Stimulated activated CD4-positive, alpha-beta T cell treated with anti-CD3 and anti-CD28 coated beads, Interleukin-1b, Interleukin-23, amount 100 ng/mL, for 48 hours (primary cell): Measurements from ENCODE around the gene SOWAHA.
"Not testable (repeated sequence)": the region's sequence is repeated elsewhere in the genome, so short reads cannot be mapped to it uniquely, and the experiment has no call there.

Experiments used
- DNase-seq: peaks from one replicate; pipeline ENCODE4 v3.0.0-alpha.2; 2020

The SOWAHA gene

DNA sequence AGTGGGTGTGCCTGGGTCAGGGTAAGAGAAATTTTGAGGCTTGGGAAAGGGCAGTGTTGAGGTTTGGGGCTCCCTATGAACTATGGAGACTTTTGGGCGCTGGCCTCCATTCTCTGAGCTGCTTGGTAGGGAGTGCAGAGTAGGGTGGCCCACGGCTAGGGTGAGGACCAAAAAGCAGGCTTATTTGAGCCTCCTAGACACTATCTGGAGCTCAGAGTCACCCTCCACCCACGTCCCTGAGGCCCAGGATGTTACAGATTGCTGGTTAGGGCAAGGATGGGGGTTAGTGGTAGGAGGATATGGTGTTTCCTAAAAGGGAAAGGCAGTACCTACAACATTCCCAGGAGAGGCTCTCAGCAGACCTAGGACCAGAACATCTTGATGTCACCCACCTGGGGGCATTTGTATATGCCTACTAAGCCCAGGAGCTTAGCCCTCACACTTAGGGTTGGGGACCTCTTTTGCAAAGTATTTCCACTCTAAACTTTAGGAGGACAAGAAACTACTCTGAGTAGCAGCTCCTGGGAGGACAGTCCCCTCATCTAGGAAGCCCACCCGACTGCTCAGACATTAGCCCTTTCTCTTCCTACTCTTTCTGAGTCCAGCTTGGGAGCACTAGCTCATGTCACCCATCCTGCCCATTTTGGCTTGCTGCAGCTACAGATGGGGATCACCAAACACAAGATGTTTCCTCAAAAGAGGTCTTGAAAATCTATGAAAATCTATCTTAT is 15.0 kb downstream of the SOWAHA start:
- DNase-seq: no peak

DNA sequence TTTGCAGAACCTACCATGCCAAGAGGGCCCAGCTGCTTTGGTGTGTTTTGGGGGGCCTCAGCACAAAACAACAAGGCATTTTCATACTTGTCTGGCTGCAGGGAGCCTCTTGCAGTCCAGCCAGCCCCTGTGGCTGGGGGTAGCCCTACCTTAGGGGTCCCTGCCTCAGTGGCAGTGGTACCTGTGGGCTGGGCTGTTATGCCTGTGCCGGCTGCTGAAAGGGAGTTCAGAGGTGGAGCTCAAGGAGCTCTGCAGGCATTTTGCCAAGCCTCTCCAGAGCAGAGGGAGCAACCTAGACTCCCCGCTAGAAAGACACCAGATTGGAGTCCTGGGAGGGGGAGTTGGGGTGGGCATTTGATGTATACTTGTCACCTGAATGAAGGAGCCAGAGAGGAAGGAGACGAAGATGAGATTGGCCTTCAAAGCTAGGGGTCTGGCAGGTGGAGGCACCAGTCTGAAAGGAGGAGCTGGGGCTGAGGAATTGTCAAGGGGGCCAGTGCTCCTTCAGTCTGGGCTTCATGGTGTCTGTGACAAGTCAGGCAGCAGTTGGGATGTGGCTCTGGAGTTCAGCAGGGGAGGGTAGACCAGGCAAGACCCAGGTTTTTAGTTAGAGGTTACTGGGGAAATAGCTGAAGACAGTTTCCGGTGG is 15.9 kb downstream of the SOWAHA start:
- no peak for DNase-seq

DNA sequence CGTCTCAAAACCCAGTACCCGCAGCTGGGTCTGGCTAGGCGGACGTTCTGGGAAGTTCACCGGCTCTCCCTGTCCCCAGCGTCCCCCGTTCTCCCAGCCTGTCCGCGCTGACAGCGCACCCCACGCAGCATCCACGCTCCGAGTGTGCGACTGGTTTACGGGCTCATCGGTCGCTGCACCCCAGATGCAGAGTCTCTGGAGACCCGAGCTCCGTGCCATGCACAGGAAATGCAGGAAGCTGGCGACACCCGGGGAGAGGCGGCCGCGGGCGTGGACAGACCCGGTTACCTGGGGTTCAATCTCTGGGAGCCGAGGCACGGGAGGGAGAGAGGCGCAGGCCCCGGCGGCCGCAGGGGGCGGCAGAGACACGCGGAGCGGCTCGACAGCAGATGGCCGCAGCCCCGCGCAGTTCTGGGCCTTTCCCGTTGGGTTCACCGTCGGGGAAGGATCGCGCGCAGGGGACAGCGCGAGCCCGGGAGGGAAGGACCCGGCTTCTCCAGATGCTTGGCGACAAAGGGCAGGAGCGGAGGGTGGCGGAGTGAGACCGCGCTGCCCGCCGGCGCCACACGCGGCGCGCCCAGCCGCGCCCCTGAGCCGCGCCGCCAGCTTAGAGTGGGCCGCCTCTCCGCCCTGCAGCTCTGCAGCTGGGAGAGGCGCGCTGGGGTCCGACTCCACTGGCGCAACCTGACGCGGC is 16.8 kb downstream of the SOWAHA start:
- DNase-seq: peak; percentile 65

DNA sequence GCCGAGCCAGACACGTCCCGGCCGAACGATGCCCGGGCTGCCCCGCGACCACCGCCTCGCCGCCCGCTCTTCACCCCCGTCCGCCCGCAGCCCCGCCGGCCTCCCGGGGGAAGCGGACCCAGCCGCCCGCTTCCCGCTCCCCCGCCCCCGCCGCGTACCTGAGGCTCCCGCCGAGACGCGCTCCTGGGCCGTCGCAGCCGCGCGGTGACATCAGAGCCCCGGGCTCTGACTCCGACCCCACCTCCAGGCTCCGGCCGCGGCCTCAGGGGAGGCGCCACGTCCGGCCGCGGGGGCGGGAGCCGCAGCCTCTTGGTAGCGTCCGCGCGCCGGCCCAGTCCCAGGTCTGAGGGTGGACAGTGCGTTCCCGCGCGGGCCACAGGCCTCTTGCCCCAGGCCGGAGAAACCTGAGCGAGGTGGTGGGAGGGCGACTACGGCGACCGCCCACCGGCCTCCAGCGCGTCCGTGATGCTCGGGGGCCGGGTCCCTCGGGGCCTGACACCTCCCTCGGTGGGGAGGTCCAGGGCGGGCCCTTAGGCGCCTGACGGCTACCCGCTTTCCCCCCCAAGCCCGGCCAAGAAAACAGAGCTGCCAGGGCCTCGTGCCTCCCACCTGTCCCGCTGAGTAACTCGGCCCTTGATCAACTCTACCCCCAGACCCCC is 17.5 kb downstream of the SOWAHA start, which contains the start of gene SHROOM1:
TSS of gene SHROOM1 (minus strand) at position 212 of the 659 bp plus-strand sequence. CDS start 4,507 bp downstream, outside the sequence.
- DNase-seq: no peak

DNA sequence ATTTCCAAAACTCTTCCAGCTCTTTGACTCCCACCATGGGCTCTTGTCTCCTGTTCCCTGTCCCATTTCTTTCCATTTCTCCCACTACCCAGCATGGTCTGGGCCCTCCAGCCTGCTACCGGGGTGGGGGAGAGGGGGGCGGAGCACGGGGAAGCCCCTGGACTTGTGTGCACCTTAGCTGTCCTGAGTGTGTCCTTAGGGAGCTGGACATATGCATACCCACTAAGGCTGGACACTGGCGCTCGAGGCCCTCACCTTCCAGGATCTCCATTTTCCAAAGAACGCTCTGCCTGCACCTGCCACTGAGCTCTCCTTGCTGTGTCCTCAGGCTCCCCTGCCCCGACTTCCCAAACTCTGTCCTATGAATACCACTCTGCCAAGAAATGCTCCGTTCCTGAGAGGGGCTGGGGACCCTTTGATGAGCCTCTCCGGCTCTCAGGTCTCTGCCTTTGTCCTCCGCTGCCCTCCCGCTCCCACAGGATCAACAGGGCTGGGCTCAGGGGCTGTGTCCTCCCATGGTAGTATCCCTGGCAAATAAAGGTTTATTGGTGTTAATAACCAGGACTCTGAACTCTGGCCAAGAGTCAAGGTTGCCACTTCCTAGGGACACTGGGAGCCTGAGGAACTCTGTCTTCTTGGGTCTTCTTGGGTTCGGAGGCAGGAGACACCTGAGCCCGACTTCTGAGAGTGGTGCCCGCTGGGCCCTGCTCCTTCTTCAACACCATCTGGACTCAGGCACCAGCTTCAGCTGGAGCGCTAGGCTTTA is 18.2 kb downstream of the SOWAHA start:
- DNase-seq: no peak

DNA sequence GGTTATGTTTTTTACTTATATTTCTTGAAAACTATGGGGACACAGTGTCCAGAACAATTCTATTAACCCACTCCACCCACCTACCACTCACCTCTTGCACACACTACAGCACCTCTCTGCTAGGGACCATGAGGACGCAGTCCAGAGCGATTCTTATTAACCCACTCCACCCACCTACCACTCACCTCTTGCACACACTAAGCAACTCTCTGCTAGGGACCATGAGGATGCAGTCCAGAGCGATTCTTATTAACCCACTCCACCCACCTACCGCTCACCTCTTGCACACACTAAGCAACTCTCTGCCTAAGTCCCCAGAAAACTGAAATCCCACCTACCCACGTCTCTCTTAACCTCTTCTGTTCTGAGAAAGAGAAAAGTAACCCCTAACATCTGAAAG is 19.5 kb downstream of the SOWAHA start:
- no peak for DNase-seq

DNA sequence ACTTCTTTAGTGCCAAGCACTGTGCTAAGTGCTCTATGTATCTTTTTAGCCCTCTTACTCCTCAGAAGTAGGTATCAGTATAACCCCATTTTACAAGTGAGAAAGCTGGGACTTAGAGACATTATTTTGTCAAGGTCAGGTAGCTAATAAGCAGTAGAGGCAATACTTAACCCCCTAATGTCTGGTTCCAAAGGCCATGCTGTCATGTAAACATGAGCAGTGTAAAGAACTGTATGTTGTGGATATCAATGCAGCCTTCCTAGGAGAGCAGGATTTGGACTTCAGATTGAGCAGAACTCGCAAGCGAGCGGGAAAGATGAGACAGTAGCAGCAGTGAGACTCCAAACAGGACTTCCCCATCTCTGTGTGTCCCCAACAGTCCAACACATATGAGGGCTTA is 21.0 kb downstream of the SOWAHA start:
- no peak for DNase-seq

DNA sequence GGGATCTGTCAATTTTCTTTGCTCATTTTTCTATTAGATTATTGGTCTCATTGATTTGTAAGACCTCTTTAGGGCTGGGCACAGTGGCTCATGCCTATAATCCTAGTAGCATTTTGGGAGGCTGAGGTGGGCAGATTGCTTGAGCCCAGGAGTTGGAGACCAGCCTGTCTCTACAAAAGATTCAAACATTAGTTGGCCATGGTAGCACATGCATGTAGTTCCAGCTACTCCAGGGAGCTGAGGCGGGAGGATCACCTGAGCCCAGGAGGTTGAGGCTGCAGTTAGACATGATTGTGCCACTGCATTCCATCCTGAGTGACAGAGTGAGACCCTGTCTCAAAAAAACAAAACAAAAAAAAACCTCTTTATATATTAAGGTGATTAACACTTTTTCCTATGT is 23.8 kb downstream of the SOWAHA start:
- no peak for DNase-seq

DNA sequence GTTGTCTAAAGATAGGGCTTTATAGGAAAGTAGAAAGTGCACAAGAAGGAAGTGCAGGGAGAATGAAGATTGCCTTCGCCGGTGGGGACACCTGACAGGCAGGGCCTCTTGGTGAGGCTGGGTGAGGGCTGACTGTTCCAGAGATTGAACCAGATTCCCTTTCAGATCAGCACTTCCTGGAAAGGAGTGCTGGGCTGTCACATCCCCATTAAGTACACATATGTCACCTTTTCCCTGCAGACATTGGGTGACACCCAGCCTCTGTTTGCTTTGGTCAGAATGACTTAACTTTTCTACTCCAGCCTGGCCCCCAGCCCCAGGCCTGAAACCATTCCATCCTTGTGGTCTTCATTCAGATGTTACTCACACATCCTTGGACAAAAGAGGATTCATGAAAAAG is 24.8 kb downstream of the SOWAHA start:
- DNase-seq: no peak

DNA sequence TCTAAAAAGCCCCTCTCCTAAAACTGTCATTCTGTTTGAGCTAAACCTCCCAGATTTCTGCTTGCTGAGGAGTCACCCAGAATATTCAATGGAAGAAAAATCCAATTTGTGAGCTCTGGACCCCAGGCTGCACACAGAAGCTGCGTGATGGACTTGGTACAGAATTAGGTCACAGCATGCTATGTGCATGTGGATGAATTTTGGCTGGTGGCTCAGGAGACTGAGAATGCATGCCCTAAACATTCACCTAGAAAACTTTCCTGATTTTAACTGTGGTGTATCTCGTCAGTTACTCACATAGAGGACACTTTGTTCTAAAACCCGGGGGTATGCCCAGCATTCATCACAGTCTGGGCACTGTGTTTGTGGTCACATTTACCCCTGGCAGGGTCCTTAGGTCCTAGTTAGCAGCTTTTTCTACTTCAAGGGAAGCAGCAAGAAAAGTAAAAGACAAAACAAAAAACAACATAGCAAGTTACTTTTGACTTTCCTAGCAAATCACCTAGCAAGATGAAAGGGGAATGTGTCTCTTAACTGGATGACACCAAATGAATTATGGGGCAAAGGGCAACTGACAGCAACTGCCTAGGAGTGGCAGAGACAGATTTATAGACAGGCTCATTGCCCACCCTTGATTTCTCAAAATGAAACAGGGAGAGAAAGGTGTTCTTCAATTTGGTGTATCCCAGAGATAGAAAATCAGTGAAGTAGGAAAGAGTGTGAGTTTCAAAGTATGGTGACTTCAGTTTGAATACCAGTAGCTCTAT is 25.6 kb downstream of the SOWAHA start:
- DNase-seq: no peak

DNA sequence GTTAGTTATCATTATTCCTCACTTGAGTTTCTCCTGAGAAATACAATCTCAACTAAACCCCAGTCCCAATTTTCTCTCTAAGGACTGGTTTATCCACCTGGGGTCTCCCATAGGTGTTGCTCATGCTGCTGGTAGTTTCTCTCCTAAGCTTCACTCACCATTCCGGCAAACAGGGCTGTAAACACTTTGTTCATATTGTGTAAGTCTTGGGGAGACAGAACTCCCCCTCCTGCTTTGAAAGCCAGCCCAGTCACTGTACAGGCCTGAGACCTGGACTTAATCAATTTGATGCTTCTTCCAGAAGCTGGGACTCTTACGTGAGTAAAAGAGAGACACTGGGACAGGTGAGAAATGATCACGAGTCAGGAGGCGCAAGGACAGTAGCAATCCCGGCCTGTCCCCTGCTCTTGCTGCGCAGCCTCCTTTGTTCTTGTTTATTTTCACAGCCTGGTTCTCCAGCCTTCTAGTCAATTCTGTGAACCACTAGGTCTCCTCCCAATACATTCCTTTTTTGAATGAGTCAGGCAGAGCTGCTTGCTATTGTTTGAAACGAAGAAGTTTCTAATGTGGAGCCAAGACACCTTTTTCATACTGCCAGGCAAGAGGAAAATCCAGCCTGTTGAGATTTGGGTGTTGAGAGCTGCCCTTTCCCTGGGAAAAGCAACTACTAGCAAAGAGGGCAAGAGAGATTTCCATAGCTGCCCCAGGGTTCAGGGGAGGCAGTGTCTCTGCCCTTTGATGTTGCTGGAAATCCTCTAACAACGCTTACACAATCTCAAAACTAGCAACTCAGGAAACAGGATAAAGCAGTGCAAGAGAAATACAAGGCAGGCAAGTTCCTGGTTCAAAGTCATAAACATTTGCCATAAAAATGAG is 26.6 kb downstream of the SOWAHA start:
- no peak for DNase-seq

DNA sequence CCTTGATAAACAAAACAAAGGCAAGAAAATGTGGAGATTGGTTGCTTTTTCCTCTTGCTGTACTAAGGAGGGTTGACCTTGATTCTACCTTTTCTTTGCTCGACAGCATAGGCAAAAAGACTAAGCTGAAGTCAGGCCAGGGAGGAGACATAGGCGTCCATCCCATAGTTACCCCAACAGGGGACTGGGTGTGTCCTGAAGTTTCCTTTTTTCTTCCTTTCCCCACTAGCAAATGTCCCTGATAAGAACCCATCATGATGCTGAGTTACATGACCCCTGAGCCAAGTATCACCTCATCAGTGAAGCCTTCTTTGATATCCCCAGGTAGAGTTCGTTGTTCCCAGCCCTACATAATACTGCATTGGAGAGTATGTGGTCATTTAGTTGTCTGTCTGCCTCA is 27.2 kb downstream of the SOWAHA start:
- no peak for DNase-seq

DNA sequence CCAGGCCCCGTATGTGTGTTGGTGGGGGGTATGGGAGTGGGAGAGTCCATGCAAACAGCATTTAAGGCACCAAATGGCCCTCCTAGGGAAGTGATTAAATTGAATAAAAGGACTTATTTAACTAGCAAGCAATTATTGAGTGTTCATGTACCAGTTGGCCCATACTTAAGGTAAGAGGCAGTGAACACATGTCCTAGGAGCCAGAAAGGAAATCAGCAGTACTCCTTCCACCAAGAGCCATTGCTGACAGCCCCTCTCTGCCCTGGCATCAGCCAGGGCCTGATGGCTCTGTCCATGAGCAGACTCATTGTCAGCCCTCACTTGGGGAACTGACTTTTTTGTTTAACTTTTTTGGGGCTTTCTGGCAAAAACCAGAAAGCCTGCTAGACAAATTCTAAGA is 27.8 kb downstream of the SOWAHA start:
- DNase-seq: no peak

DNA sequence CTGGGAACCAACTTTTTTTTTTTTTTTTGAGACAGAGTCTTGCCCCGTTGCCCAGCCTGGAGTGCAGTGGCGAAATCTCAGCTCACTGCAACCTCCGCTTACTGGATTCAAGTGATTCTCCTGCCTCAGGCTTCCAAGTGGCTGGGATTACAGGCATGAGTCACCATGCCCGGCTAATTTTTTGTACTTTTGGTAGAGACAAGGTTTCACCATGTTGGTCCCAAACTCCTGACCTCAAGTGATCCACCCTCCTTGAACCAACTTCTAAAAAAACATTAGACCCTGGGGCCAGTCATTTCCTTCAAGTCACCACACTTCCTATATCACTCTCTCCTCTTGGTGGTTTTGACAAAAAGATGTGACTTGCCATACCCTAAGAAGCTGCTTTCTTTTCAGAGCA is 28.2 kb downstream of the SOWAHA start:
- DNase-seq: no peak

DNA sequence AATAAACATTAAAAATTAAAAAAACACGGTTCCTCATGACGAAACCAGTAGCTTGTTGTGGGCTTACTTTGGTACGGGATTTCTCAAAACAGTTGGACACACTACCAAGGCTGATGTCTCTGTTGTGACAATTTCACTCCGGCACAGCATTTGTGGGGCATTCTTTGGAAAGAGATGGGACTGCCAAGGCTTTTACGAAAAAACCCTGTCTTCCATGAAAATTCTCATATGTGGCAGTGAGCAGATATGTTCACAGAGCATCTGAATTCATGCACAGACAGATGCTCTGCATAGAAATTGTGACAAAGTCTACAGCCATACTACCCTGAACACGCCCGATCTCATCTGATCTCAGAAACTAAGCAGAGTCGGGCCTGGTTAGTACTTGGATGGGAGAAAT is 35.2 kb downstream of the SOWAHA start:
- no peak for DNase-seq

DNA sequence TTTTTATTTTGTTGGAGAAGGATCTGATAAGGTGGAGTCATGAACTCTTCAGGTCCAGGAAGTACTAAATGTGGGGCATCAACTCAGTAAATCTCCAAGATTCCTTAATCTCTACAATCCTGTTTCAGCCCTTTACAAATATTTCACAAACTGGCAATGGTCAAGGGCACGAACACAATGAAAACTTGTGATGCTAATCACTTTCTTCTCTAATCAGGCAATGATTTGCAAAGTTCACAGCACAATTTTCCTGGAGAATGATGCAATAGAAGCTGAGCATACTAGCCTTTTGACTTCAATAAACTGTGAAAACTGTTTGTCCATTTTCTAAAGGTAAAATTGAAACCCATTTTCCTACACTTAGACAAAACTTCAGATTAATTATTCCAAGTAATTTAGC is 36.2 kb downstream of the SOWAHA start:
- no peak for DNase-seq

DNA sequence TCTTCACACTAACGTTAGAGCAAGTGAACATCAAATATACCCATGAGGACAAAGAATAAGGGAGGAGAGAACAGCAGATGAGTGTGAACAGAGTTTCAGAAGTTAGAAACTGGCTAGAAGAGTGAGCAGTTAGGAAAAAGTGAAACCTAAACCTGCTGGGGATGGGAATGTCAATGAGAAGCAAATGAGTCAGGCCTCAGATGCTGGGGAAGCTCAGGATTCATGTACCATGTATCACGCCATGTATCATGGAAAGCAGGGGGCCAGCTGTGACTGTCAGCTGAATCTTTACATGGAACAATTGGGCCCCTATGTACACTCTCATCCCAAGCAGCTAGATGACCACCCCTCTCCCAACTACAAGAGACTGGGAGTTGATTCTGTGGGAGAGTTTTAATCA is 37.0 kb downstream of the SOWAHA start:
- no peak for DNase-seq

DNA sequence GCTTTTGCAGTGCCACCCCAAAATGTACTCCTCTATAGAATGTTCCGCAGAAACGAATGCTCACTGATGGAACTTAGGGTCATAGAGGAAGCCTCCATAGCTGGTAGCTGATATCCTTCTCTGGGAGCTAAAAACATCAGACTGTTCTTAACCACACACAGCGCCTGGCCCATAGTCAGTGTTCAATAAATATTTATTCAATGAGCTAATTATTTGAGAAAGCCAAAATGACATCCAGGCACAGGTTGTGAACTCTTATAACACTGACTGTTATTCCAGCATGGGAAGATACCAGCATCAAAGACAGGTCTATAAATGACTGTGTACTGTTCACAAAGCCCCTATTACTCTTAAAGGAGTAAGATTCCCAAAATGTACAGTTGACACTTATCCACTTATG is 40.2 kb downstream of the SOWAHA start:
- DNase-seq: no peak

DNA sequence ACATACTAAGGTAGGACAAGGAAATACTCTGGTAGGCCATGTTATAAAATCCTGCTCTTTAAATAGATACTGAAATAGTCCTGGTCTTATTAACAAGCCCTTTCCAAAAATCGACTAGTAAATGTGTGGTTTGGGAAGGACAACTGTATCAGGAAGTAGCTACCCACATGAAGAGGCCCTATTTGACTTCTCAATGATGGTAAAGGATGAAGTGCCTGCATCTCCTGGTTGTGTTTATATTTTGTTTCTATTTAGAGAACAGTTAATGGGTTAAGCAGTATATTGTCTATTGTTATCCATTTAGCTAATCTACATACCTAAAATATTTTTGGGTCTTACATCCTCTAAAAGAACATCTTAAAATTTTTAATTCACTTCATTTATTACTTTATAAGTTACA is 40.7 kb downstream of the SOWAHA start:
- no peak for DNase-seq

DNA sequence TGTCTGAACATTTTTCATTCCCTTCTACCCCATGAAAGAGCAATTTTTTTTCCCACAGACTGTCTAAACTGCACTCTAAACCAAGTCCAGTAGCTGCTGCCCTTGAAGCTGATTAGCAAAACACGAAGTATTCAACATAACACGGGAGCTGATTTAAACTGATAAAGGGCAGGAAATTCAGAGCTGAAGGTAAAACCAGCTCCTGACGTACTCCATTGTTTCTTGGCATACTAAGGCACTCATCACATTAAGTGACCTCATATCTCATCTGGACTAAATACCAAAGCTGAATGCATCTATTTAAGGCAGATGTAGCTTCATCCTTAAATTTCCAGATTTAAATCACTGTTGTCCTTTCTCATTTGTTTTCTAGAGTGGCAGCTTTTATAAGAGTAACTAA is 41.2 kb downstream of the SOWAHA start:
- no peak for DNase-seq

DNA sequence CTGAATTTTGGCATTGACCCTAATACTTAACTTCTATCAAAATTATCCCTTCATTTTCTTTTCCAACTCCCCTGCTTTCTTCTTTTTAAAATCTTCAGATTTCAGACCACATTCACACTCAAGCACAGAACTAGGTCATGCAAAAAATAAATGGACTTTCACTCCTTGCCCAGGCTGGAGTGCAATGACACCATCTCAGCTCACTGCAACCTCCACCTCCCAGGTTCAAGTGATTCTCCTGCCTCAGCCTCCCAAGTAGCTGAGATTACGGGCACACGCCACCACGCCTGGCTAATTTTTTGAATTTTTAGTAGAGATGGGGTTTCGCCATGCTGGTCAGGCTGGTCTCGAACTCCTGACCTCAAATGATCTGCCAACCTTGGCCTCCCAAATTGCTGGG is 41.9 kb downstream of the SOWAHA start:
- not testable (repeated sequence) for DNase-seq
